ENCODE measurements around the gene NPAT.
"Not testable (repeated sequence)": the region's sequence is repeated elsewhere in the genome, so short reads cannot be mapped to it uniquely, and the experiment has no call there.

- TF ChIP-seq CTCF, POLR2AphosphoS5 (IDR thresholded peaks at IDR 0.05): not testable (repeated sequence)
These were observed 89.4 kb downstream of the NPAT start for GRCh38 chr11:108132993-108133538.

Data from suprapubic skin (tissue), 3 donors.